Measurements from ENCODE around the gene ENDOV. TPM values are rescaled to one million over a fixed set of nuclear protein-coding genes. Genes with fewer than 3 reads are reported as not detected.

Gene ENDOV
- total RNA-seq, 2 donors from 2014 or later = 19.1 to 25.3 TPM

DNA sequence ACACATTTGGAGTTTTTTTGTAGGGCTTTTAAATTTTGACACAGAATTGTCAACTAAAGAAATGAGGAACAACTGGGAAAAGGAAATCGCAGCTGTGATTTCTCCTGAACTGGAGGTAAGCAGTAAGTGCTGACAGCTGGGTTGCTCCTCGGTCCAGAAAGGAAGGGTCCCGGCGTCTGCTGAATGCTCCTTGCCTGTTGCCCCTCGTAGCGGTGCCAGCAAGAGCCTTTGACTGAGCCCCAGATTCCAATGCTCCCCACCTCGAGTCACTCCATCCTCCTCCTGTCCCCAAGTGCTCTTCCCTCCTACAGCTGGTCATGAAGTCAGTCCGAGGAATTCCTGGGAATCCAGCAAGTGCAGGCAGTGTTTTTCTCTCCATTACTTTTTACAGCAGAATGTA lies 32.0 kb upstream of the ENDOV start:
- no peak overlapping the region for H3K27ac ChIP-seq
- no peak overlapping the region for H3K4me3 ChIP-seq
- H3K9ac ChIP-seq (ENCODE audit: low read depth in 2 of 2, low read length in 2 of 2) = no peak overlapping the region
- H3K27me3 ChIP-seq = no peaks in the 10 kb centered on the region
- no peaks in the 10 kb centered on the region for H3K4me1 ChIP-seq
- TF ChIP-seq, protein P1, sequence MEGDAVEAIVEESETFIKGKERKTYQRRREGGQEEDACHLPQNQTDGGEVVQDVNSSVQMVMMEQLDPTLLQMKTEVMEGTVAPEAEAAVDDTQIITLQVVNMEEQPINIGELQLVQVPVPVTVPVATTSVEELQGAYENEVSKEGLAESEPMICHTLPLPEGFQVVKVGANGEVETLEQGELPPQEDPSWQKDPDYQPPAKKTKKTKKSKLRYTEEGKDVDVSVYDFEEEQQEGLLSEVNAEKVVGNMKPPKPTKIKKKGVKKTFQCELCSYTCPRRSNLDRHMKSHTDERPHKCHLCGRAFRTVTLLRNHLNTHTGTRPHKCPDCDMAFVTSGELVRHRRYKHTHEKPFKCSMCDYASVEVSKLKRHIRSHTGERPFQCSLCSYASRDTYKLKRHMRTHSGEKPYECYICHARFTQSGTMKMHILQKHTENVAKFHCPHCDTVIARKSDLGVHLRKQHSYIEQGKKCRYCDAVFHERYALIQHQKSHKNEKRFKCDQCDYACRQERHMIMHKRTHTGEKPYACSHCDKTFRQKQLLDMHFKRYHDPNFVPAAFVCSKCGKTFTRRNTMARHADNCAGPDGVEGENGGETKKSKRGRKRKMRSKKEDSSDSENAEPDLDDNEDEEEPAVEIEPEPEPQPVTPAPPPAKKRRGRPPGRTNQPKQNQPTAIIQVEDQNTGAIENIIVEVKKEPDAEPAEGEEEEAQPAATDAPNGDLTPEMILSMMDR (IDR thresholded peaks at IDR 0.05) = no peak
- peaks cover 30% of the 10 kb centered on the region for H3K36me3 ChIP-seq
- no peak for DNase-seq
- H3K9me3 ChIP-seq = no peaks in the 10 kb centered on the region
- intact Hi-C loops (cut with DNase I) = no loop called here

DNA sequence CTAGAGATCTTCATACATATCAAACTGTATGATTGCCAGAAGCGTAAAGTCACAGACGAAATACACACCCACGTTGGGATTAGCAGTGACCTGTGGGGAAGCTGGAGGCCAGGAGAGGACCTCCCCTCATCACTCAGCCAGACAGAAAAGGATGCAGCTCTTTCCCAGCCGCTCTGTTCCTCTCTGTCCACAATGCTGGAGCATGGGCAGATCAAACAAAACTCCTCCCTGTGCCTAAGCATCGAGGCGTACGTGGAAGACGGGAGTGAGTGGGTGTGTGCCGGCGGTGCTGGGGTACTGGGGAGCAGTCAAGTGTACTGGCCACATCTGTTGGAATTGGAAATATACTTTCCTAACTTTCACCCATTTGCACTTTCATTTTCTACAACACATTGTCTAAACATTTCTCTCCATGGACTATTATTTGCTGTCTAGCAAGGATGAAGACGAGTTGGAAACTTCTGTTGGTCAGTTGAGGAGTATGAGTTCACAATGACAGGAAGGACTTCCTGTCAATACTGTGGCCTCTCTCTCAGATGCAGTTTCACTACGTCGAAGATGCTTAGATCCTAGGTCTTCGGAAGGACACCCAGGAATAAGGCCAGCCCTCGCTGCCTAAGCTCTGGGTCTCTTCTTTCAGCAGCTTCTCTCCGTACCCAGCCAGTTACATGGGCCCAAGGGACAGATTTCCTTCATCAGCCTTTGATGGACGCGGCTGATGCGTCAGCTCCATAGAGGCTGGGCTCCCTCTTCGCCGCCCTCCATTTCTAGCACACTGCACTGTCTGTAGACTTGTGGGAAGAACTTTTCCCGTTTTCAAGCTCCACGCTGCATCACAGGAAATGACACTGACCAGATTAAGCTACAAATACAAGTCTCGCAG lies 30.6 kb upstream of the ENDOV start:
- H3K27ac ChIP-seq = no peak overlapping the region
- H3K27me3 ChIP-seq = no peaks in the 10 kb centered on the region
- H3K4me3 ChIP-seq = no peak overlapping the region
- peaks cover 43% of the 10 kb centered on the region for H3K36me3 ChIP-seq
- intact Hi-C loops (cut with DNase I) = no loop called here
- no peaks in the 10 kb centered on the region for H3K4me1 ChIP-seq
- TF ChIP-seq, protein P1 (IDR thresholded peaks at IDR 0.05) = no peak
- no peaks in the 10 kb centered on the region for H3K9me3 ChIP-seq
- no peak for DNase-seq
- no peak overlapping the region for H3K9ac ChIP-seq (ENCODE audit: low read depth in 2 of 2, low read length in 2 of 2)

GRCh38 chr17:80385046-80385445 lies 29.9 kb upstream of the ENDOV start:
- Histone ChIP-seq H3K36me3 (peaks cover 51% of the 10 kb centered on the region), H3K4me3 (no peak overlapping the region), H3K9me3 (no peaks in the 10 kb centered on the region), H3K4me1 (no peaks in the 10 kb centered on the region), H3K27ac (no peak overlapping the region), H3K27me3 (no peaks in the 10 kb centered on the region), H3K9ac (ENCODE audit: low read depth in 2 of 2, low read length in 2 of 2) (no peak overlapping the region)
- intact Hi-C loops (cut with DNase I) = no loop called here
- TF ChIP-seq, protein P1 (IDR thresholded peaks at IDR 0.05) = no peak
- DNase-seq = no peak

GRCh38 chr17:80386341-80386740 lies 28.6 kb upstream of the ENDOV start:
- Histone ChIP-seq H3K27me3 (no peaks in the 10 kb centered on the region), H3K9ac (ENCODE audit: low read depth in 2 of 2, low read length in 2 of 2) (no peak overlapping the region), H3K27ac (no peak overlapping the region), H3K36me3 (peaks cover 46% of the 10 kb centered on the region), H3K9me3 (no peaks in the 10 kb centered on the region), H3K4me3 (no peak overlapping the region), H3K4me1 (no peaks in the 10 kb centered on the region)
- TF ChIP-seq, protein P1 (IDR thresholded peaks at IDR 0.05) = no peak
- DNase-seq = no peak
- intact Hi-C loops (cut with DNase I) = no loop called here

DNA sequence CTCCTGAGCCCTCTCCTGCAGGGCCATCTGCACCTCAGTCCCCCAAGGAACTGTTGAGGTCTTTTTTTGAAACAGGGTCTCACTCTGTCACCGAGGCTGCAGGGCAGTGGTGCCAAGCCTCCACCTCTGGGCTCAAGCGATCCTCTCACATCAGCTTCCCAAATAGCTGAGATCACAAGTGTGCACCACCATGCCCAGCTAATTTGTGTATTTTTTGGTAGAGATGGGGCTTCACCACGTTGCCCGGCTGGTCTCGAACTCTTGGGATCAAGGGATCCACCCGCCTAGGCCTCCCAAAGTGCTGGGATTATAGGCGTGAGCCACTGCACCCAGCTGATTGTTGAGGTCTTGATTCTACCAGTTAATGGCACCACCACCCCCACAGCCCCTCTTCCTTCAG lies 27.9 kb upstream of the ENDOV start:
- Histone ChIP-seq H3K27me3 (no peaks in the 10 kb centered on the region), H3K36me3 (peaks cover 39% of the 10 kb centered on the region), H3K4me1 (no peaks in the 10 kb centered on the region), H3K4me3 (no peak overlapping the region), H3K9me3 (no peaks in the 10 kb centered on the region), H3K9ac (ENCODE audit: low read depth in 2 of 2, low read length in 2 of 2) (no peak overlapping the region), H3K27ac (no peak overlapping the region)
- intact Hi-C loops (cut with DNase I) = no loop called here
- DNase-seq = no peak
- TF ChIP-seq, protein P1 (IDR thresholded peaks at IDR 0.05) = no peak

Measured in colonic mucosa (tissue), 4 donors.